ENCODE measurements around the gene IGFBP7.
"Not testable (repeated sequence)": the region's sequence is repeated elsewhere in the genome, so short reads cannot be mapped to it uniquely, and the experiment has no call there.

IGFBP7 gene

GRCh38 chr4:57053508-57053907, 56.7 kb downstream of the IGFBP7 start:
- in situ Hi-C loops (cut with HindIII; ENCODE audit: low pct_unique_long_range_greater_than_20kb, low sequenced_read_pairs) = no loop called here
- DNase-seq (ENCODE audit: low read depth in 1 of 2, low spot score in 1 of 2) = no peak
- TF ChIP-seq JUND (IDR thresholded peaks at IDR 0.05; ENCODE audit: low read depth) = no peak

GRCh38 chr4:57051524-57051923, 58.7 kb downstream of the IGFBP7 start:
- DNase-seq (ENCODE audit: low read depth in 1 of 2, low spot score in 1 of 2) = no peak
- in situ Hi-C loops (cut with HindIII; ENCODE audit: low pct_unique_long_range_greater_than_20kb, low sequenced_read_pairs) = no loop called here
- TF ChIP-seq JUND (IDR thresholded peaks at IDR 0.05; ENCODE audit: low read depth) = no peak

GRCh38 chr4:57051095-57051494, 59.1 kb downstream of the IGFBP7 start:
- no peak for TF ChIP-seq JUND (IDR thresholded peaks at IDR 0.05; ENCODE audit: low read depth)
- in situ Hi-C loops (cut with HindIII; ENCODE audit: low pct_unique_long_range_greater_than_20kb, low sequenced_read_pairs) = no loop called here
- no peak for DNase-seq (ENCODE audit: low read depth in 1 of 2, low spot score in 1 of 2)

- in situ Hi-C loops (cut with HindIII; ENCODE audit: low pct_unique_long_range_greater_than_20kb, low sequenced_read_pairs) = no loop called here
- DNase-seq (ENCODE audit: low read depth in 1 of 2, low spot score in 1 of 2) = no peak
- TF ChIP-seq JUND (IDR thresholded peaks at IDR 0.05; ENCODE audit: low read depth) = no peak
These were observed 61.4 kb downstream of the IGFBP7 start for GRCh38 chr4:57048590-57049304.

- DNase-seq (ENCODE audit: low read depth in 1 of 2, low spot score in 1 of 2); in situ Hi-C loops (cut with HindIII; ENCODE audit: low pct_unique_long_range_greater_than_20kb, low sequenced_read_pairs): not testable (repeated sequence)
These were observed 63.1 kb downstream of the IGFBP7 start for GRCh38 chr4:57047046-57047445.

- in situ Hi-C loops (cut with HindIII; ENCODE audit: low pct_unique_long_range_greater_than_20kb, low sequenced_read_pairs) = no loop called here
- TF ChIP-seq JUND (IDR thresholded peaks at IDR 0.05; ENCODE audit: low read depth) = no peak
- DNase-seq (ENCODE audit: low read depth in 1 of 2, low spot score in 1 of 2) = peak in 1 of 2 experiments; percentile 29
These were observed 65.2 kb downstream of the IGFBP7 start for GRCh38 chr4:57044996-57045395.

- in situ Hi-C loops (cut with HindIII; ENCODE audit: low pct_unique_long_range_greater_than_20kb, low sequenced_read_pairs) = no loop called here
- DNase-seq (ENCODE audit: low read depth in 1 of 2, low spot score in 1 of 2) = no peak
- TF ChIP-seq JUND (IDR thresholded peaks at IDR 0.05; ENCODE audit: low read depth) = no peak
These were observed 65.9 kb downstream of the IGFBP7 start for GRCh38 chr4:57044279-57044678.

- in situ Hi-C loops (cut with HindIII; ENCODE audit: low pct_unique_long_range_greater_than_20kb, low sequenced_read_pairs) = no loop called here
- no peak for DNase-seq (ENCODE audit: low read depth in 1 of 2, low spot score in 1 of 2)
- no peak for TF ChIP-seq JUND (IDR thresholded peaks at IDR 0.05; ENCODE audit: low read depth)
These were observed 66.6 kb downstream of the IGFBP7 start for GRCh38 chr4:57043347-57044251.

- in situ Hi-C loops (cut with HindIII; ENCODE audit: low pct_unique_long_range_greater_than_20kb, low sequenced_read_pairs) = no loop called here
- DNase-seq (ENCODE audit: low read depth in 1 of 2, low spot score in 1 of 2) = no peak
- TF ChIP-seq JUND (IDR thresholded peaks at IDR 0.05; ENCODE audit: low read depth) = no peak
These were observed 67.4 kb downstream of the IGFBP7 start for GRCh38 chr4:57042711-57043169.

- TF ChIP-seq JUND (IDR thresholded peaks at IDR 0.05; ENCODE audit: low read depth) = no peak
- DNase-seq (ENCODE audit: low read depth in 1 of 2, low spot score in 1 of 2) = no peak
- in situ Hi-C loops (cut with HindIII; ENCODE audit: low pct_unique_long_range_greater_than_20kb, low sequenced_read_pairs) = no loop called here
These were observed 69.2 kb downstream of the IGFBP7 start for GRCh38 chr4:57041020-57041419.

GRCh38 chr4:57040510-57040909, 69.7 kb downstream of the IGFBP7 start:
- no peak for TF ChIP-seq JUND (IDR thresholded peaks at IDR 0.05; ENCODE audit: low read depth)
- in situ Hi-C loops (cut with HindIII; ENCODE audit: low pct_unique_long_range_greater_than_20kb, low sequenced_read_pairs) = no loop called here
- no peak for DNase-seq (ENCODE audit: low read depth in 1 of 2, low spot score in 1 of 2)

GRCh38 chr4:57039345-57039744, 70.8 kb downstream of the IGFBP7 start:
- no peak for DNase-seq (ENCODE audit: low read depth in 1 of 2, low spot score in 1 of 2)
- no peak for TF ChIP-seq JUND (IDR thresholded peaks at IDR 0.05; ENCODE audit: low read depth)
- in situ Hi-C loops (cut with HindIII; ENCODE audit: low pct_unique_long_range_greater_than_20kb, low sequenced_read_pairs) = no loop called here

GRCh38 chr4:57037982-57038604, 72.1 kb downstream of the IGFBP7 start:
- in situ Hi-C loops (cut with HindIII; ENCODE audit: low pct_unique_long_range_greater_than_20kb, low sequenced_read_pairs) = no loop called here
- TF ChIP-seq JUND (IDR thresholded peaks at IDR 0.05; ENCODE audit: low read depth) = no peak
- DNase-seq (ENCODE audit: low read depth in 1 of 2, low spot score in 1 of 2) = peak; percentile 10 to 62

Measured in T47D (cell line).